ENCODE results near the gene EXOC3.

EXOC3 gene

GRCh38 chr5:477247-477646, 34.3 kb downstream of the EXOC3 start:
- Histone ChIP-seq H3K27me3 (ENCODE audit: low read depth) (no peaks in the 10 kb centered on the region), H3K36me3 (replicated peaks) (peaks cover 6% of the 10 kb centered on the region)
- DNase-seq (ENCODE audit: low spot score in 2 of 2): no peak

GRCh38 chr5:477871-478270, 34.9 kb downstream of the EXOC3 start:
- Histone ChIP-seq H3K4me1 (no peaks in the 10 kb centered on the region), H3K36me3 (replicated peaks) (peaks cover 6% of the 10 kb centered on the region), H3K27me3 (ENCODE audit: low read depth) (no peaks in the 10 kb centered on the region), H3K4me3 (no peak overlapping the region), H3K9me3 (no peaks in the 10 kb centered on the region)
- in situ Hi-C loops (cut with MboI; ENCODE audit: low sequenced_read_pairs): no loop called here
- no peak for DNase-seq (ENCODE audit: low spot score in 2 of 2)

More at GRCh38 chr5:477247-477646, 34.3 kb downstream of the EXOC3 start:
- Histone ChIP-seq H3K9me3 (no peaks in the 10 kb centered on the region), H3K4me3 (no peak overlapping the region), H3K4me1 (peaks cover 2% of the 10 kb centered on the region; the same call in 1 of the 2 replicates)
- in situ Hi-C loops (cut with MboI; ENCODE audit: low sequenced_read_pairs): no loop called here

GRCh38 chr5:478369-478981, 35.5 kb downstream of the EXOC3 start:
- in situ Hi-C loops (cut with MboI; ENCODE audit: low sequenced_read_pairs): no loop called here
- H3K9me3 ChIP-seq: no peaks in the 10 kb centered on the region
- no peak for DNase-seq (ENCODE audit: low spot score in 2 of 2)
- H3K4me3 ChIP-seq: no peak overlapping the region
- H3K27me3 ChIP-seq (ENCODE audit: low read depth): no peaks in the 10 kb centered on the region
- no peaks in the 10 kb centered on the region for H3K4me1 ChIP-seq
- H3K36me3 ChIP-seq (replicated peaks): peaks cover 6% of the 10 kb centered on the region

GRCh38 chr5:478982-479535, 36.1 kb downstream of the EXOC3 start:
- in situ Hi-C loops (cut with MboI; ENCODE audit: low sequenced_read_pairs): no loop called here
- Histone ChIP-seq H3K9me3 (no peaks in the 10 kb centered on the region), H3K4me3 (no peak overlapping the region), H3K27me3 (ENCODE audit: low read depth) (no peaks in the 10 kb centered on the region), H3K36me3 (replicated peaks) (peaks cover 6% of the 10 kb centered on the region), H3K4me1 (no peaks in the 10 kb centered on the region)
- no peak for DNase-seq (ENCODE audit: low spot score in 2 of 2)

- Histone ChIP-seq H3K36me3 (replicated peaks) (peaks cover 6% of the 10 kb centered on the region), H3K27me3 (ENCODE audit: low read depth) (no peaks in the 10 kb centered on the region), H3K9me3 (no peaks in the 10 kb centered on the region), H3K4me1 (no peaks in the 10 kb centered on the region), H3K4me3 (no peak overlapping the region)
- in situ Hi-C loops (cut with MboI; ENCODE audit: low sequenced_read_pairs): no loop called here
- DNase-seq (ENCODE audit: low spot score in 2 of 2): no peak
These were observed 36.8 kb downstream of the EXOC3 start for GRCh38 chr5:479566-480319.

GRCh38 chr5:481347-481746, 38.4 kb downstream of the EXOC3 start:
- in situ Hi-C loops (cut with MboI; ENCODE audit: low sequenced_read_pairs): no loop called here
- DNase-seq (ENCODE audit: low spot score in 2 of 2): no peak
- Histone ChIP-seq H3K9me3 (no peaks in the 10 kb centered on the region), H3K4me1 (no peaks in the 10 kb centered on the region), H3K36me3 (replicated peaks) (peaks cover 6% of the 10 kb centered on the region), H3K27me3 (ENCODE audit: low read depth) (no peaks in the 10 kb centered on the region), H3K4me3 (no peak overlapping the region)

- Histone ChIP-seq H3K9me3 (no peaks in the 10 kb centered on the region), H3K4me1 (no peaks in the 10 kb centered on the region), H3K27me3 (ENCODE audit: low read depth) (no peaks in the 10 kb centered on the region), H3K4me3 (no peak overlapping the region), H3K36me3 (replicated peaks) (peaks cover 3% of the 10 kb centered on the region)
- in situ Hi-C loops (cut with MboI; ENCODE audit: low sequenced_read_pairs): no loop called here
- DNase-seq (ENCODE audit: low spot score in 2 of 2): no peak
These were observed 39.0 kb downstream of the EXOC3 start for GRCh38 chr5:482021-482420.

- no peak for DNase-seq (ENCODE audit: low spot score in 2 of 2)
- H3K9me3 ChIP-seq: no peaks in the 10 kb centered on the region
- no peaks in the 10 kb centered on the region for H3K27me3 ChIP-seq (ENCODE audit: low read depth)
- no peak overlapping the region for H3K4me3 ChIP-seq
- no peaks in the 10 kb centered on the region for H3K4me1 ChIP-seq
- H3K36me3 ChIP-seq (replicated peaks): no peaks in the 10 kb centered on the region; the same call in 1 of the 2 replicates
- in situ Hi-C loops (cut with MboI; ENCODE audit: low sequenced_read_pairs): no loop called here
These were observed 39.5 kb downstream of the EXOC3 start for GRCh38 chr5:482506-482905.

GRCh38 chr5:483011-483410, 40.0 kb downstream of the EXOC3 start:
- in situ Hi-C loops (cut with MboI; ENCODE audit: low sequenced_read_pairs): no loop called here
- Histone ChIP-seq H3K27me3 (ENCODE audit: low read depth) (no peaks in the 10 kb centered on the region), H3K4me1 (no peaks in the 10 kb centered on the region), H3K4me3 (no peak overlapping the region), H3K9me3 (no peaks in the 10 kb centered on the region), H3K36me3 (replicated peaks) (no peaks in the 10 kb centered on the region)
- no peak for DNase-seq (ENCODE audit: low spot score in 2 of 2)

GRCh38 chr5:483434-484140, 40.6 kb downstream of the EXOC3 start:
- no peaks in the 10 kb centered on the region for H3K4me1 ChIP-seq
- H3K9me3 ChIP-seq: no peaks in the 10 kb centered on the region
- in situ Hi-C loops (cut with MboI; ENCODE audit: low sequenced_read_pairs): no loop called here
- no peak overlapping the region for H3K4me3 ChIP-seq
- no peaks in the 10 kb centered on the region for H3K36me3 ChIP-seq (replicated peaks)
- H3K27me3 ChIP-seq (ENCODE audit: low read depth): no peaks in the 10 kb centered on the region
- DNase-seq (ENCODE audit: low spot score in 2 of 2): no peak

- Histone ChIP-seq H3K36me3 (replicated peaks) (no peaks in the 10 kb centered on the region), H3K4me1 (no peaks in the 10 kb centered on the region), H3K27me3 (ENCODE audit: low read depth) (no peaks in the 10 kb centered on the region), H3K4me3 (no peak overlapping the region), H3K9me3 (no peaks in the 10 kb centered on the region)
- no peak for DNase-seq (ENCODE audit: low spot score in 2 of 2)
- in situ Hi-C loops (cut with MboI; ENCODE audit: low sequenced_read_pairs): no loop called here
These were observed 41.6 kb downstream of the EXOC3 start for GRCh38 chr5:484556-484955.

GRCh38 chr5:485113-485945, 42.4 kb downstream of the EXOC3 start:
- no peaks in the 10 kb centered on the region for H3K27me3 ChIP-seq (ENCODE audit: low read depth)
- H3K9me3 ChIP-seq: no peaks in the 10 kb centered on the region
- no peaks in the 10 kb centered on the region for H3K36me3 ChIP-seq (replicated peaks)
- in situ Hi-C loops (cut with MboI; ENCODE audit: low sequenced_read_pairs): no loop called here
- H3K4me1 ChIP-seq: no peaks in the 10 kb centered on the region
- no peak for DNase-seq (ENCODE audit: low spot score in 2 of 2)
- no peak overlapping the region for H3K4me3 ChIP-seq

GRCh38 chr5:485946-486491, 43.0 kb downstream of the EXOC3 start:
- no peaks in the 10 kb centered on the region for H3K4me1 ChIP-seq
- no peaks in the 10 kb centered on the region for H3K27me3 ChIP-seq (ENCODE audit: low read depth)
- no peaks in the 10 kb centered on the region for H3K9me3 ChIP-seq
- no peak overlapping the region for H3K4me3 ChIP-seq
- in situ Hi-C loops (cut with MboI; ENCODE audit: low sequenced_read_pairs): no loop called here
- no peaks in the 10 kb centered on the region for H3K36me3 ChIP-seq (replicated peaks)
- DNase-seq (ENCODE audit: low spot score in 2 of 2): no peak
